CD14-positive monocyte (primary cell): ENCODE measurements around the gene TAS1R2. TPM values are rescaled to one million over a fixed set of nuclear protein-coding genes. Genes with fewer than 3 reads are reported as not detected.

ENCODE experiments used
- DNase-seq, 3 donors: peaks; one replicate each; pipeline ENCODE4 v3.0.0-alpha.2; 2011 to 2022
- H2AFZ ChIP-seq: 2 replicates; pipeline ENCODE4 v1.6.0; 2012; ENCODE audit warnings: mild to moderate bottlenecking, low read depth, low read length, inconsistent platforms; ENCODE audit not compliant: insufficient read depth, poor library complexity, severe bottlenecking
- H3K27ac ChIP-seq, 2 donors: 1 replicate in 1 of 2; 2 replicates in 1 of 2; pipeline ENCODE4 v1.5.1; 2012 to 2013; ENCODE audit warnings: low read length in 2 of 2, control low read depth in 1 of 2, inconsistent platforms in 1 of 2, low read depth in 1 of 2, mild to moderate bottlenecking in 1 of 2
- H3K27me3 ChIP-seq, 2 donors: one replicate each; pipeline versions ENCODE4 v1.6.0 to v1.6.1; 2011 to 2013; ENCODE audit warnings: low read length in 2 of 2; ENCODE audit not compliant: control insufficient read depth in 2 of 2, insufficient read depth in 2 of 2
- H3K36me3 ChIP-seq, 2 donors: replicated peaks in 1 of 2; 1 replicate in 1 of 2; 2 replicates in 1 of 2; pipeline versions ENCODE4 v1.5.1 to v1.6.1; 2012 to 2013; ENCODE audit warnings: low read length in 2 of 2, control low read depth in 1 of 2, inconsistent platforms in 1 of 2, mild to moderate bottlenecking in 1 of 2; ENCODE audit not compliant: insufficient read depth in 2 of 2, control insufficient read depth in 1 of 2
- H3K4me1 ChIP-seq, 2 donors: 1 replicate in 1 of 2; 2 replicates in 1 of 2; pipeline versions ENCODE4 v1.5.1 to v1.6.1; 2012 to 2013; ENCODE audit warnings: low read length in 2 of 2, control low read depth in 1 of 2, inconsistent platforms in 1 of 2, mild to moderate bottlenecking in 1 of 2, moderate library complexity in 1 of 2; ENCODE audit not compliant: insufficient read depth in 2 of 2, control insufficient read depth in 1 of 2
- H3K4me2 ChIP-seq: replicated peaks from 2 replicates; pipeline ENCODE3; 2012; ENCODE audit warnings: low read length, moderate library complexity, mild to moderate bottlenecking; ENCODE audit not compliant: poor library complexity, severe bottlenecking; ENCODE audit errors: extremely low read depth
- H3K4me3 ChIP-seq, 3 experiments: fragments of 200-600 bp in 1 of 3; sonication (generic) in 1 of 3; replicated peaks in 1 of 3; 1 replicate in 2 of 3; 2 replicates in 1 of 3; pipeline ENCODE4 v1.5.1; 2011 to 2013; ENCODE audit warnings: low read length in 3 of 3, mild to moderate bottlenecking in 3 of 3, control low read depth in 2 of 3, low read depth in 2 of 3, inconsistent platforms in 1 of 3, moderate library complexity in 1 of 3
- H3K79me2 ChIP-seq: 2 replicates; pipeline ENCODE4 v1.6.0; 2012; ENCODE audit warnings: mild to moderate bottlenecking, control low read depth, inconsistent platforms, low read length, moderate library complexity; ENCODE audit not compliant: insufficient read depth
- H3K9ac ChIP-seq: 2 replicates; pipeline ENCODE4 v1.6.0; 2017; ENCODE audit warnings: low read length, mild to moderate bottlenecking; ENCODE audit not compliant: insufficient read depth, poor library complexity, severe bottlenecking
- H3K9me3 ChIP-seq, 2 donors: replicated peaks in 1 of 2; 1 replicate in 1 of 2; 2 replicates in 1 of 2; pipeline versions ENCODE4 v1.5.1 to v1.6.1; 2012 to 2013; ENCODE audit warnings: low read length in 2 of 2, control low read depth in 1 of 2; ENCODE audit not compliant: control insufficient read depth in 1 of 2, insufficient read depth in 1 of 2
- H4K20me1 ChIP-seq: 2 replicates; pipeline ENCODE4 v1.6.0; 2012; ENCODE audit warnings: mild to moderate bottlenecking, low read length, control low read depth, moderate library complexity; ENCODE audit not compliant: insufficient read depth
- H3K27ac Mint-ChIP-seq, 7 donors: one replicate each; pipeline ENCODE4 v1.8.0; 2020; ENCODE audit warnings: mild to moderate bottlenecking in 7 of 7, mixed read lengths in 7 of 7, moderate library complexity in 6 of 7, inconsistent platforms in 2 of 7
- H3K27me3 Mint-ChIP-seq, 3 donors: one replicate each; pipeline ENCODE4 v1.8.0; 2021 to 2022; ENCODE audit warnings: low read depth in 3 of 3, mild to moderate bottlenecking in 3 of 3, mixed read lengths in 3 of 3, moderate library complexity in 3 of 3, inconsistent platforms in 1 of 3
- H3K36me3 Mint-ChIP-seq, 2 donors: one replicate each; pipeline ENCODE4 v1.8.0; 2020; ENCODE audit warnings: mixed read lengths in 2 of 2, inconsistent platforms in 1 of 2, mild to moderate bottlenecking in 1 of 2
- H3K4me1 Mint-ChIP-seq: one replicate; pipeline ENCODE4 v1.8.0; 2020; ENCODE audit warnings: mild to moderate bottlenecking, mixed read lengths
- H3K4me3 Mint-ChIP-seq, 2 donors: one replicate each; pipeline ENCODE4 v1.8.0; 2020; ENCODE audit warnings: mild to moderate bottlenecking in 2 of 2, mixed read lengths in 2 of 2, moderate library complexity in 1 of 2
- H3K9me3 Mint-ChIP-seq, 7 donors: one replicate each; pipeline ENCODE4 v1.8.0; 2020 to 2022; ENCODE audit warnings: mixed read lengths in 7 of 7, mild to moderate bottlenecking in 6 of 7, moderate library complexity in 6 of 7, inconsistent platforms in 2 of 7
- CTCF ChIP-seq: fragments of 200-600 bp; IDR thresholded peaks from one replicate; pipeline ENCODE4 v1.8.0; 2022; ENCODE audit warnings: antibody characterized with exemption, mild to moderate bottlenecking
- WGBS: methylation state at CpG from one replicate; pipeline ENCODE4 v1.1.5; 2013; ENCODE audit warnings: missing lambda C conversion rate; ENCODE audit not compliant: insufficient coverage; 5-methylcytosine and 5-hydroxymethylcytosine counted together
- intact Hi-C, 2 donors: fragments of 100-400 bp; cut with micrococcal nuclease; formaldehyde crosslinking; loops; one replicate each; pipeline versions ENCODE4 v1.15.0 to v1.15.1; 2023
- polyA plus RNA-seq, 3 donors: library from polyadenylated mRNA; depleted of rRNA in 1 of 3; unstranded in 2 of 3; stranded (reverse) in 1 of 3; fragments of 300-500 nt in 2 of 3; fragments of >200 nt in 1 of 3; fragmentation: Illumina TruSeq in 2 of 3; gene quantifications; 1 replicate in 2 of 3; 2 replicates in 1 of 3; pipeline ENCODE4 v1.2.3, GENCODE V29; 2012 to 2021

Gene TAS1R2
- polyA plus RNA-seq, 3 donors = not detected

- Histone ChIP-seq H3K4me2 (no peak overlapping the region), H3K36me3 (peaks cover 19 to 35% of the 10 kb centered on the region in 2 donors), H3K4me3 (no peak overlapping the region), H4K20me1 (no peaks in the 10 kb centered on the region), H2AFZ (no peak overlapping the region), H3K27ac (no peak overlapping the region), H3K79me2 (peaks cover 3% of the 10 kb centered on the region), H3K27me3 (no peaks in the 10 kb centered on the region), H3K4me1 (no peaks in the 10 kb centered on the region), H3K9ac (no peak overlapping the region), H3K9me3 (no peaks in the 10 kb centered on the region)
- no peak overlapping the region for H3K4me3 Mint-ChIP-seq
- peak overlapping the region in 4 of 7 donors; percentile 70 to 79 (median 76) for H3K27ac Mint-ChIP-seq
- DNase-seq = no peak
- intact Hi-C loops = no loop called here
- no peaks in the 10 kb centered on the region for H3K27me3 Mint-ChIP-seq
- H3K36me3 Mint-ChIP-seq = peaks cover 24 to 41% of the 10 kb centered on the region in 2 donors
- peaks cover 13% of the 10 kb centered on the region for H3K4me1 Mint-ChIP-seq
- no peaks in the 10 kb centered on the region for H3K9me3 Mint-ChIP-seq
- no peak for TF ChIP-seq CTCF
- WGBS = 42% methylated on average over 7 of the region's 7 CpGs
These were observed 31.9 kb upstream of the TAS1R2 start for GRCh38 chr1:18891426-18891780.

- Histone ChIP-seq H3K9ac (no peak overlapping the region), H3K79me2 (peaks cover 3% of the 10 kb centered on the region), H3K4me1 (no peaks in the 10 kb centered on the region), H3K36me3 (peaks cover 19 to 40% of the 10 kb centered on the region in 2 donors), H3K27me3 (no peaks in the 10 kb centered on the region), H4K20me1 (no peaks in the 10 kb centered on the region), H3K27ac (no peak overlapping the region), H3K4me2 (no peak overlapping the region), H2AFZ (no peak overlapping the region), H3K9me3 (no peaks in the 10 kb centered on the region), H3K4me3 (no peak overlapping the region)
- no peak for TF ChIP-seq CTCF
- peaks cover 28 to 41% of the 10 kb centered on the region in 2 donors for H3K36me3 Mint-ChIP-seq
- intact Hi-C loops = no loop called here
- H3K4me3 Mint-ChIP-seq = no peak overlapping the region
- H3K27ac Mint-ChIP-seq = peak overlapping the region in 1 of 7 donors; percentile 36
- WGBS = 88% methylated on average over 3 of the region's 6 CpGs
- peaks cover 0 to 2% (median 0%) of the 10 kb centered on the region in 7 donors for H3K9me3 Mint-ChIP-seq
- no peak for DNase-seq
- H3K4me1 Mint-ChIP-seq = peaks cover 13% of the 10 kb centered on the region
- H3K27me3 Mint-ChIP-seq = no peaks in the 10 kb centered on the region
These were observed 31.4 kb upstream of the TAS1R2 start for GRCh38 chr1:18890706-18891425.
